GM23338 (cell line): ENCODE data around the gene AFF3.

Experiments used
- CREB1 ChIP-seq: fragments of 250-450 bp; sonication (Bioruptor Pico); IDR thresholded peaks from 2 replicates; pipeline ENCODE4 v1.5.0; 2020; ENCODE audit warnings: low read depth, mild to moderate bottlenecking, moderate library complexity
- CTCF ChIP-seq, 2 experiments: fragments of 200-600 bp in 1 of 2; sonication (generic) in 1 of 2; conservative IDR thresholded peaks; 2 replicates each; pipeline versions ENCODE4 v1.5.1 to v1.6.1; 2016 to 2017; ENCODE audit warnings: antibody characterized with exemption in 2 of 2, low read depth in 2 of 2, mild to moderate bottlenecking in 2 of 2, moderate library complexity in 1 of 2
- EZH2 ChIP-seq: fragments of 200-600 bp; sonication (generic); IDR thresholded peaks from one replicate; pipeline ENCODE4 v1.8.0; 2017; ENCODE audit warnings: antibody characterized with exemption, mild to moderate bottlenecking, low read depth; ENCODE audit not compliant: unreplicated experiment
- JUNB ChIP-seq: IDR thresholded peaks from one replicate; pipeline ENCODE4 v1.6.1; 2016; ENCODE audit warnings: antibody characterized with exemption; ENCODE audit not compliant: unreplicated experiment

- TF ChIP-seq CTCF (conservative IDR thresholded peaks at IDR 0.05; ENCODE audit: low read depth in 2 of 2): no peak
- no peak for TF ChIP-seq CREB1
- no peak for TF ChIP-seq JUNB
- TF ChIP-seq EZH2: no peak
Measured at GRCh38 chr2:99695130-99695943, 447.1 kb downstream of the AFF3 start.
